HG03432 (cell line): ENCODE results near the gene INPP5J.

Experiments used
- ATAC-seq: cut with Tn5 transposase; IDR thresholded peaks from one replicate; pipeline ENCODE4 v1.9.1; 2021; ENCODE audit warnings: mild to moderate bottlenecking, moderate library complexity; ENCODE audit not compliant: unreplicated experiment

INPP5J gene

GRCh38 chr22:31123292-31123602, 481 bp downstream of the INPP5J start:
- ATAC-seq, result no peak

GRCh38 chr22:31124290-31124689, 1.5 kb downstream of the INPP5J start:
- no peak for ATAC-seq

- no peak for ATAC-seq
Measured at GRCh38 chr22:31124811-31125465, 2.2 kb downstream of the INPP5J start.

GRCh38 chr22:31125521-31126117, 2.9 kb downstream of the INPP5J start:
- ATAC-seq, result no peak

- ATAC-seq, result no peak
Measured at GRCh38 chr22:31126128-31126868, 3.5 kb downstream of the INPP5J start.

GRCh38 chr22:31126869-31127175, 4.1 kb downstream of the INPP5J start:
- no peak for ATAC-seq

GRCh38 chr22:31127181-31127772, 4.5 kb downstream of the INPP5J start:
- no peak for ATAC-seq

- ATAC-seq, result no peak
Measured at GRCh38 chr22:31128156-31128555, 5.4 kb downstream of the INPP5J start.

- ATAC-seq, result no peak
Measured at GRCh38 chr22:31130873-31131272, 8.1 kb downstream of the INPP5J start.

- ATAC-seq, result no peak
Measured at GRCh38 chr22:31133911-31134310, 11.1 kb downstream of the INPP5J start.

- no peak for ATAC-seq
Measured at GRCh38 chr22:31134688-31135087, 11.9 kb downstream of the INPP5J start.

GRCh38 chr22:31135706-31136105, 12.9 kb downstream of the INPP5J start:
- no peak for ATAC-seq

- ATAC-seq, result no peak
Measured at GRCh38 chr22:31136155-31136554, 13.4 kb downstream of the INPP5J start.

GRCh38 chr22:31136711-31137110, 13.9 kb downstream of the INPP5J start:
- no peak for ATAC-seq

GRCh38 chr22:31137721-31138120, 15.0 kb downstream of the INPP5J start:
- no peak for ATAC-seq

- ATAC-seq, result no peak
Measured at GRCh38 chr22:31138126-31138525, 15.4 kb downstream of the INPP5J start.

GRCh38 chr22:31139066-31139465, 16.3 kb downstream of the INPP5J start:
- no peak for ATAC-seq

- no peak for ATAC-seq
Measured at GRCh38 chr22:31139866-31140716, 17.3 kb downstream of the INPP5J start, which contains the start of gene PLA2G3. PLA2G3 (minus strand) TSS chr22:31140508; CDS start chr22:31140354, 154 bp downstream.

GRCh38 chr22:31140746-31141145, 18.0 kb downstream of the INPP5J start:
- ATAC-seq, result no peak

GRCh38 chr22:31141551-31141950, 18.8 kb downstream of the INPP5J start:
- ATAC-seq, result no peak

- ATAC-seq, result no peak
Measured at GRCh38 chr22:31142285-31142684, 19.5 kb downstream of the INPP5J start.
